ELR (cell line): Measurements from ENCODE around the gene PRKCZ.
"Not testable (repeated sequence)": the region's sequence is repeated elsewhere in the genome, so short reads cannot be mapped to it uniquely, and the experiment has no call there.

ENCODE experiments used
- DNase-seq: peaks from one replicate; pipeline ENCODE4 v3.0.0-alpha.2; 2015; ENCODE audit warnings: low read depth

The PRKCZ gene

DNA sequence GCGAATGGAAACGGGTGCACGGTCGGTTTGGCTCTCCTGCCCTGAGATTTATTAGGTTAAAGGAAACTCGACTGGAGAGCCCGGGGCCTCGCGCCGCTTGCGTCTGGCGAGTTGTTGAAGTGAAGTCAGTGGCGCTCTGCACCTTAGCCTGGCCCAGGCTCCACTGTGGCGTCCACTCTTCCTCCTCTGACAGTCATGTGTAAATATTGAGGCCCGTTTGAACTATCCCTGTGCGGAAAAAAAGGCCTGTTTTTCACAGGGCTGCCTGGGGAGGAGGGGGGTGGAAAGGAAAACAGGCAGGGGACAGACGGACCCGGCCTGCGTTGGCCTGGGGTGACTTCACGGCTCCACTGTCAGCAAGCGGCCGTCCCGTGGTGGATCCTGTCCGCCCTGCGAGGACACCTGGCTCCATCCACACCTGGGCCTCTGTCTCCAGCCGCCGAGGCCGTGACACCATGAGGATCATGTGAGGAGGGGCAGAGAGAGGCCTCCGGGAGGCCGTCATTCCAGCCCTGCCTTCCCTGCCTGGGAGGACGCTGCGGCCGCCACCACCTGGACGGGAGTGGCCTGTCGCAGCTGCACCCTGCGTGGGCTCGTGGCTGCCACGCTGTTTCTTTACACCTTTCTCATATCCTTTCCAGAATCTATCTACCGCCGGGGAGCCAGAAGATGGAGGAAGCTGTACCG is 84.6 kb downstream of the PRKCZ start:
- DNase-seq, result no peak

DNA sequence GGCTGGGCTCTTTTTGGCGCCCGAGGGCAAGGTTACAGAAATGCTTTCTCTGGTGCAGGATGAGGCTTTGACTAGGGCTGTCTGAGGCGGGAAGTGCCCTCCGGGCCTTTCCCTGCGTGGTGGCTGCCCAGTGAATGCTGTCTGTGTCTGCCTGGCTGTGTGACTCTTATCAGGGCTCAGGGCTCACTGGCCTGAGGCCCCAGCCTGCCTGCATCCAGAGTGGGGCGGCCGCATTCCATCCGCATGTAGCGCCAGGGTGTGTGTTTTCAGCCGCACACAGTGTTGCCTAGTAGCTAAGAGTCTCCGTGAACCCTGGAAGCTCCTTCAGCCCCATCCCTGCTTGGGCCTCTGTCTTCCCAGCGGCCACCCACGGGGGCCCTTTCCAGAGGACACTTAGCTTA is 85.2 kb downstream of the PRKCZ start:
- peak; percentile 79 for DNase-seq

DNA sequence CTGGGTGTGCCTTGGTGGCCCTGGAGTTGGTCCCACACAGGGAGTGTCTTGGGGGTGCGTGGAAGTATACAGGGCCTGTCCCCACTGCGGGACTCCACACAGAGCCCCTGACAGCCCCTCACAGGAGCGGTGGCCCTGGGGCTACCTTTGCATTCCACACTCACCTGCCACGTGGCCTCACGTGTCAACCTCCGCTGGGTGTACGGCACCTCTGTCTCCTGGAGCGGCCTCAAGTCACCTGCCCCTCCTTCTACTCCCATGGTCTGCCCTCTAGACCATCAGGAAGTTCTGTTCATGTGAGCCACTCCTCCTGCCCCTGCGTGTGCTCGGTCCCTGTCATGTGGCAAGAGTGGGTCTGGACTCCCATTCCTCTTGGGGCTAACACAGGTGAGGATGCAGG is 85.7 kb downstream of the PRKCZ start:
- no peak for DNase-seq

- no peak for DNase-seq
Observed at GRCh38 chr1:2136386-2137235, 86.4 kb downstream of the PRKCZ start.

GRCh38 chr1:2137257-2138121 is 87.3 kb downstream of the PRKCZ start:
- DNase-seq, result no peak

- not testable (repeated sequence) for DNase-seq
Observed at GRCh38 chr1:2139156-2139555, 88.9 kb downstream of the PRKCZ start.

GRCh38 chr1:2141025-2141424 is 90.8 kb downstream of the PRKCZ start:
- DNase-seq, result no peak

DNA sequence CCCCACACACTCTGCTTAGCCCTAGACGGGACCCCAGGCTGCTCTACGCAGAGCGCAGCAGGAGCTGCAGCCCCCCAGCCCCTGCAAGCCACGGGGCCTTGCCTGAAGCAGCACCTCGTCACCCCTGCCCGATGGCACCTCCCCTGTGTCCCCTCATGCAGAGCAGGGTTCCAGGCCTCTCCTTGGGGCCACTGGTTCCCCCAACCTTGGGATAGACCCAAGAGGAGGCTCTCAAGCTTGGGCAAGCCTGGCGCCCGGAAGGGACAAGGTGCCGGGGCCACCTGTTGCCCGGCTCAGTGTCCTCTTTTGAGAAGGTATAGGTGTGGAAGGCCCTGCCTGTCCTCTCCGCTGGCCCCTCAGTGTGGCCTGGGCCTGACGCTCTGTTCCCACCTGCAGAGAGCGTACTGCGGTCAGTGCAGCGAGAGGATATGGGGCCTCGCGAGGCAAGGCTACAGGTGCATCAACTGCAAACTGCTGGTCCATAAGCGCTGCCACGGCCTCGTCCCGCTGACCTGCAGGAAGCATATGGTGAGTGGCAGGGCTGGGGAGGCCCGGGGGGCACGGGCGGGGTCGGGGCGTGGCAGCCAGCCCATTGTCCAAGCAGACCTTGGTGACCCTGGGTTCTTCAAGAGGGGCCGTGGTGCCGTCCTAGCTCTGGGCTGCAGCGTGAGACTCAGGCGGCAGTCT is 93.7 kb downstream of the PRKCZ start:
- DNase-seq, result no peak

- no peak for DNase-seq
Observed at GRCh38 chr1:2144501-2145090, 94.4 kb downstream of the PRKCZ start.

GRCh38 chr1:2145946-2146835 is 96.0 kb downstream of the PRKCZ start:
- no peak for DNase-seq

DNA sequence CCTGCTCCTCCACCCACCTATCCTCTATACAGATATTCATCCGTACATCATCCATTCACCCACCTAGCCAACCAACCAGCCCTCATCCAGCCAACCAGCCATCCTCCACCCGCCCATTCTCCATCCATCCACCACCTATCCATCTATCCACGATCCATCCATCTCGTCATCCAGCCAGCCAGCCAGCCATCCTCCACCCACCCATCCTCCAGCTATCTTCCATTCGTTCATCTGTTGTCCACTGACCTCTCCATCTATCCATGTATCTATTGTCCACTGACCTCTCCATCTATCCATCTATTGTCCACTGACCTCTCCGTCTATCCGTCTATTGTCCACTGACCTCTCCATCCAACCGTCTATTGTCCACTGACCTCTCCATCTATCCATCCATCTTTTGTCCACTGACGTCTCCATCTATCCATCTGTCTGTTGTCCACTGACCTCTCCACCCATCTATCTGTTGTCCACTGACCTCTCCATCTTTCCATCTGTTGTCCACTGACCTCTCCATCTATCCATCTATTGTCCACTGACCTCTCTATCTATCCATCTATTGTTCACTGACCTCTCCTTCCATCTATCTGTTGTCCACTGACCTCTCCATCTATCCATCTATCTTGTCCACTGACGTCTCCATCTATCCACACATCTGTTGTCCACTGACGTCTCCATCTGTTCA is 96.8 kb downstream of the PRKCZ start:
- no peak for DNase-seq

- DNase-seq, result not testable (repeated sequence)
Observed at GRCh38 chr1:2147869-2148268, 97.7 kb downstream of the PRKCZ start.

GRCh38 chr1:2148691-2149090 is 98.5 kb downstream of the PRKCZ start:
- no peak for DNase-seq

DNA sequence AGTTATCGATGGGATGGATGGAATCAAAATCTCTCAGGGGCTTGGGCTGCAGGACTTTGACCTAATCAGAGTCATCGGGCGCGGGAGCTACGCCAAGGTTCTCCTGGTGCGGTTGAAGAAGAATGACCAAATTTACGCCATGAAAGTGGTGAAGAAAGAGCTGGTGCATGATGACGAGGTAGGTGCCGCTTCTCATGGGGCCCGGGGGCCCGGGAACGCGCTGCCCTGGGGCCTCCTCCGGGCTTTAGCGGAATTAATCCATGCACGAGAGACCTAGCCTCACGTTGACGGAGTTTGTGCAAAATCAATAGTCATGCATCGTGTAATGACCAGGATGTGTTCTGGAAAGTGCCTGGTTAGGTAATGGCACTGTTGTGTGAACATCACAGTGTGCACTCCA is 100.6 kb downstream of the PRKCZ start:
- DNase-seq, result no peak

DNA sequence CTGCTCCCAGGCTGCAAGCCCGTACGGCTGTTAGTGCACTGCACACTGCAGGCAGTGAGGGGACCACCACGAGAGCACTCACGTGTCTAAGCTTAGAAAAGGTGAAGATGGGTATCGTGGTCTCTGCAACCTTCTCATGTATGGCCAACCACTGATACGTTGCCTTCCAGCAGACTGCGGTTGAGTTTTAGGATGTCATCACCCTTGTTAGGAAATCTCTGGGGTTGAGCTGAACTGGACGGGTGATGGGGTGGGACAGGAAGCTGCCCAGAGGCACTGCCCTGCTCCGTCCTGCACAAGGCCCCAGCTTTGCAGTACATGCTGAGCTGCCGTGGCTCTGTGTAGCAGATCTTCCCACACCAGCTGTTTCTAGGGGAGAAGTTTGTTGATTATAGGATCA is 101.0 kb downstream of the PRKCZ start:
- no peak for DNase-seq

DNA sequence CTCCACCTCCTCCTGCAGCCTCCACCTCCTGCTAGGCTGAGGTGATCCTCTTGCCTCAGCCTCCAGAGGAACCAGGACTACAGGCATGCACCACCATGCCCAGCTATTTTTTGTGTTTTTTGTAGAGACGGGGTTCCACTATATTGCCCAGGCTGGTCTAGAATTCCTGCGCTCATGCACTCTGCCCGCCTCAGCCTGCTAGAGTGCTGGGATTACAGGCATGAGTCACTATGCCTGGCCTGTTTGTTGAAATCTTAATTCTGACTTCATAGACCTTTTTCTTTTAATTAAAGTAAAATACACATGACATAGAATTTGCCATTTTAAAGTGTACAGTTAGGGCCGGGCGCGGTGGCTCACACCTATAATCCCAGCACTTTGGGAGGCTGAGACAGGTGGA is 101.7 kb downstream of the PRKCZ start:
- DNase-seq, result no peak

GRCh38 chr1:2152954-2153353 is 102.7 kb downstream of the PRKCZ start:
- DNase-seq, result no peak

- no peak for DNase-seq
Observed at GRCh38 chr1:2154022-2154421, 103.8 kb downstream of the PRKCZ start.

DNA sequence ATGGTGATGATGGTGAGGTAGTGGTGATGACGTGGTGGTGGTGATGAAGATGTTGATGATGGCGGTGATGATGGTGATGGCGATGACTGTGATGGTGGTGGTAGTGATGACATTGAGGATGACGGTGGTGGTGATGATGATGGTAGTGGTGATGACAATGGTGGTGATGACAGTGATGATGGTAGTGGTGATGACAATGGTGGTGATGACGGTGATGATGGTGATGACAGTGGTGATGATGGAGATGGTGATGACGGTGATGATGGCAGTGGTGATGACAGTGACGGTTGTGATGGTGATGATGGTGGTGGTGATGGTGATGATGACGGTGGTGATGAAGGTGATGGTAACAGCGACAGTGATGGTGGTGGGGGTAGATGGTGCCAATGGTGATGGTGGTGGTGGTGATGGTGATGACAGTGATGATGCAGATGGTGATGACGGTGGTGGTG is 105.0 kb downstream of the PRKCZ start:
- DNase-seq, result no peak

GRCh38 chr1:2155788-2156187 is 105.6 kb downstream of the PRKCZ start:
- DNase-seq, result no peak
